A549 treated with GW870086 at 1 μM for 4 hours (cell line): Measurements from ENCODE around the gene KRTAP19-5. TPM values are rescaled to one million over a fixed set of nuclear protein-coding genes. Genes with fewer than 3 reads are reported as not detected.

Experiments
- total RNA-seq: library from RNA; stranded (reverse); fragments of 200-300 nt; extraction: Qiagen RNA extraction; gene quantifications from 5 replicates; pipeline ENCODE4 v1.2.3, GENCODE V29; 2022; ENCODE audit warnings: low read depth

Gene KRTAP19-5
- total RNA-seq: not detected in 5 replicates

DNA sequence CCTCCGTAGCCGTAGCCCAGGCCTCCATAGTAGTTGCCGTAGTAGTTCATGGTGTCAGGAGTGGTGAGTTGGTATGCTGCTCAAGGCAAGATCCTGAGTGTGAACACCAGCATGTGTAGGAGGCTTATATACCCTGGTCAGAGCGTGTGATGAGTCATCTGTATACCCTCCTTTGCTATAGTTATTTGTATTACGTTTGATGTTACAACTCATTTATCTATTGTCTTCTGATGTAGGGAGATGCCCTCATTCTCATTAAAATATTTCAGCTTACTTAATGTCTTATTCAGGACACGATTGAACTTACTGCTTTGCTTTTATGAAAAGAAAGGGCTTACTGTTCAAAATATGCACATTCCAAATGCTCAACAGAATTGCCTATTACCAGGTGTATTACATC lies at the start of gene KRTAP19-5:
KRTAP19-5 (minus strand) TSS at position 101 of the 400 bp plus-strand sequence; CDS start at position 50, 51 bp downstream.

DNA sequence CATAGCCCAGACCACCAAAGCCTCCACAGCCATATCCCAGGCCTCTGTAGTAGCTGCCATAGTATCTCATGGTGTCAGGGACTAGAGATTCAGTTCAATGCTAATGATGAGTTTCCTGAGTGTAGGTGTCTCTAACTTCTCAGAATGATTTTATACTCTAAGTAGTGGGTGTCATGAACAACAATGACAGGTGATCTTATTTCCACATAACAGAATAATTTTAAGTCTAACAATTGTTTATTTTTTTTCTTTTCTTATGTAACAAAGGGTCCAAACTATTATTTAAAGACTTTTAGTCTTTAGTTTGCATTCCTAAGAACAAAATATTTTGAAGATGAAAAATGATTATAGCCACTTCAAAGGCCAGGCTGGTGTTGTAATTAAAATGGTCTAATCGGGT lies 39.8 kb upstream of the KRTAP19-5 start, which contains the start of gene KRTAP19-6:
KRTAP19-6 (minus strand) TSS at position 101 of the 400 bp plus-strand sequence; CDS start at position 70, 31 bp downstream.

GRCh38 chr21:30497065-30497464 lies 4.9 kb downstream of the KRTAP19-5 start, which contains the start of gene KRTAP19-4:
Gene KRTAP19-4, minus strand, starts transcription at chr21:30497165. Its CDS starts 55 bp downstream, at chr21:30497110.

GRCh38 chr21:30491963-30492428 lies 9.9 kb downstream of the KRTAP19-5 start, which contains the start of gene KRTAP19-3:
Gene KRTAP19-3, minus strand, starts transcription at chr21:30492013. Its CDS starts 56 bp downstream, at chr21:30491957.

GRCh38 chr21:30487336-30487735 lies 14.6 kb downstream of the KRTAP19-5 start, which contains the start of gene KRTAP19-2:
Gene KRTAP19-2, minus strand, starts transcription at chr21:30487436. Its CDS starts 88 bp downstream, at chr21:30487348.

DNA sequence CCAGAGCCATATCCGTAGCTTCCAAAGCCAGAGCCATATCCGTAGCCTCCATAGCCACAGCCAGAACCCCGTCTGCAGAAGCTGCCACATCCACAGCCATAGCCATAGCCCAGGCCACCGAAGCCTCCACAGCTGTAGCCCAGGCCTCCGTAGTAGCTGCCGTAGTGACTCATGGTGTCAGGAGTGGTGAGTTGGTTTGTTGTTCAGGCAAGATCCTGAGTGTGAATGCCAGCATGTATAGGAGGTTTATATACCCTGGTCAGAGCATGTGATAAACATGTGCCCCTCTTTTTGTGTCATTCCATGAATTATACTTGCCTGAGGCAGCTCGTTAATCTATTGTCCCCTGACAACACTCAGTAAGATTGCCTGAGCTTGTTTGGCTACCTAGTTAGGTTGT lies 21.8 kb downstream of the KRTAP19-5 start, which contains the start of gene KRTAP19-1:
KRTAP19-1 (minus strand) TSS at position 223 of the 400 bp plus-strand sequence; CDS start at position 173, 50 bp downstream.

Other genes with a start within 250 kb of the KRTAP19-5 start
- not detected in 5 replicates for gene KRTAP24-1, start 219.2 kb downstream of the KRTAP19-5 start, total RNA-seq
- not detected in 5 replicates for gene KRTAP25-1, start 212.6 kb downstream of the KRTAP19-5 start, total RNA-seq
- not detected in 5 replicates for gene KRTAP26-1, start 181.8 kb downstream of the KRTAP19-5 start, total RNA-seq
- not detected in 5 replicates for gene KRTAP27-1, start 164.4 kb downstream of the KRTAP19-5 start, total RNA-seq
- not detected in 5 replicates for gene KRTAP23-1, start 153.5 kb downstream of the KRTAP19-5 start, total RNA-seq
- not detected in 5 replicates for gene KRTAP13-2, start 129.9 kb downstream of the KRTAP19-5 start, total RNA-seq
- not detected in 5 replicates for gene KRTAP13-1, start 106.1 kb downstream of the KRTAP19-5 start, total RNA-seq
- gene KRTAP13-3, start 76.2 kb downstream of the KRTAP19-5 start, total RNA-seq: not detected in 5 replicates
- gene KRTAP13-4, start 71.9 kb downstream of the KRTAP19-5 start, total RNA-seq: not detected in 5 replicates
- gene KRTAP15-1, start 61.9 kb downstream of the KRTAP19-5 start, total RNA-seq: not detected in 5 replicates
- not detected in 5 replicates for gene KRTAP19-1, start 21.8 kb downstream of the KRTAP19-5 start, total RNA-seq
- gene KRTAP19-2, start 14.7 kb downstream of the KRTAP19-5 start, total RNA-seq: not detected in 5 replicates
- not detected in 5 replicates for gene KRTAP19-3, start 10.1 kb downstream of the KRTAP19-5 start, total RNA-seq
- gene KRTAP19-4, start 5.0 kb downstream of the KRTAP19-5 start, total RNA-seq: not detected in 5 replicates
- not detected in 5 replicates for gene KRTAP19-6, start 39.7 kb upstream of the KRTAP19-5 start, total RNA-seq
- not detected in 5 replicates for gene KRTAP19-7, start 59.2 kb upstream of the KRTAP19-5 start, total RNA-seq
- not detected in 5 replicates for gene KRTAP22-2, start 88.3 kb upstream of the KRTAP19-5 start, total RNA-seq
- gene KRTAP6-3, start 90.3 kb upstream of the KRTAP19-5 start, total RNA-seq: not detected in 5 replicates
- not detected in 5 replicates for gene KRTAP6-2, start 96.8 kb upstream of the KRTAP19-5 start, total RNA-seq
- not detected in 5 replicates for gene KRTAP22-1, start 98.9 kb upstream of the KRTAP19-5 start, total RNA-seq
- gene KRTAP6-1, start 111.8 kb upstream of the KRTAP19-5 start, total RNA-seq: not detected in 5 replicates
- gene KRTAP20-1, start 114.3 kb upstream of the KRTAP19-5 start, total RNA-seq: not detected in 5 replicates
- gene KRTAP20-4, start 118.5 kb upstream of the KRTAP19-5 start, total RNA-seq: not detected in 5 replicates
- not detected in 5 replicates for gene KRTAP20-2, start 133.1 kb upstream of the KRTAP19-5 start, total RNA-seq
- not detected in 5 replicates for gene KRTAP20-3, start 140.7 kb upstream of the KRTAP19-5 start, total RNA-seq
- gene KRTAP21-3, start 216.6 kb upstream of the KRTAP19-5 start, total RNA-seq: not detected in 5 replicates
- not detected in 5 replicates for gene KRTAP21-2, start 245.1 kb upstream of the KRTAP19-5 start, total RNA-seq